OCI-LY7 (cell line): Measurements from ENCODE around the gene ZNF280A. TPM values are rescaled to one million over a fixed set of nuclear protein-coding genes. Genes with fewer than 3 reads are reported as not detected.

Experiments used
- BruUV-seq: library from RNA; stranded (reverse); fragments of 400-500 nt; replicated peaks from 2 replicates; lab custom pipeline; 2021; lab: Mats Ljungman, UMichigan
- CTCF ChIA-PET: fragments of 300-600 bp; sonication (Branson Sonifier 250); formaldehyde crosslinking; loops from one replicate; lab custom pipeline; 2022; ENCODE audit warnings: antibody characterized with exemption; ENCODE audit not compliant: unreplicated experiment; lab: Charles Lee
- POLR2A ChIA-PET: fragments of 300-600 bp; sonication (Branson Sonifier 250); formaldehyde crosslinking; loops from one replicate; lab custom pipeline; 2022; ENCODE audit warnings: antibody characterized with exemption; lab: Charles Lee
- DNase-seq: peaks from one replicate; pipeline ENCODE4 v3.0.0-alpha.2; 2015; ENCODE audit warnings: low spot score
- H2AFZ ChIP-seq: fragments of 200-600 bp; sonication (generic), shearing (Covaris generic); 2 replicates; pipeline ENCODE4 v1.6.1; 2014; ENCODE audit warnings: mild to moderate bottlenecking, antibody characterized with exemption, low read length, moderate library complexity
- H3K27ac ChIP-seq: fragments of 200-600 bp; sonication (generic); 2 replicates; pipeline ENCODE4 v1.5.1; 2014; ENCODE audit warnings: mixed run types, low read depth, mild to moderate bottlenecking, moderate library complexity, low read length, inconsistent platforms; ENCODE audit not compliant: poor library complexity, severe bottlenecking
- H3K36me3 ChIP-seq: fragments of 200-600 bp; sonication (generic); 2 replicates; pipeline ENCODE4 v1.6.1; 2014; ENCODE audit warnings: mild to moderate bottlenecking, antibody characterized with exemption, low read length, moderate library complexity, mixed read lengths; ENCODE audit not compliant: insufficient read depth
- H3K4me1 ChIP-seq: fragments of 200-600 bp; sonication (generic); 2 replicates; pipeline ENCODE4 v1.5.1; 2014; ENCODE audit warnings: mild to moderate bottlenecking, low read length; ENCODE audit not compliant: insufficient read depth, poor library complexity, severe bottlenecking
- H3K4me2 ChIP-seq: fragments of 200-600 bp; sonication (generic); 2 replicates; pipeline ENCODE4 v1.6.1; 2014; ENCODE audit warnings: mild to moderate bottlenecking, low read length
- H3K4me3 ChIP-seq: fragments of 200-600 bp; sonication (generic); 2 replicates; pipeline ENCODE4 v1.5.1; 2014; ENCODE audit warnings: mild to moderate bottlenecking, low read depth, low read length; ENCODE audit not compliant: poor library complexity, severe bottlenecking
- H3K79me2 ChIP-seq: fragments of 200-600 bp; sonication (generic); 2 replicates; pipeline ENCODE4 v1.6.1; 2016; ENCODE audit warnings: low read depth, mild to moderate bottlenecking, low read length, moderate library complexity, mixed read lengths; ENCODE audit not compliant: insufficient read depth
- H3K9me2 ChIP-seq: fragments of 200-600 bp; sonication (generic); 2 replicates; pipeline ENCODE4 v1.6.1; 2016; ENCODE audit warnings: mild to moderate bottlenecking, low read length, mixed read lengths; ENCODE audit not compliant: insufficient read depth
- H3K9me3 ChIP-seq: fragments of 200-600 bp; sonication (generic); 2 replicates; pipeline ENCODE4 v1.6.1; 2014; ENCODE audit warnings: mild to moderate bottlenecking, mixed run types, low read length, mixed read lengths
- H4K20me1 ChIP-seq: fragments of 200-600 bp; sonication (generic); 2 replicates; pipeline ENCODE4 v1.6.1; 2014; ENCODE audit warnings: mild to moderate bottlenecking, antibody characterized with exemption, low read length, moderate library complexity, mixed read lengths; ENCODE audit not compliant: insufficient read depth
- CTCF ChIP-seq: fragments of 200-600 bp; sonication (generic); conservative IDR thresholded peaks from 2 replicates; pipeline ENCODE4 v1.5.1; 2014; ENCODE audit warnings: mild to moderate bottlenecking, antibody characterized with exemption, low read length, moderate library complexity, mixed read lengths
- EZH2phosphoT487 ChIP-seq: fragments of 200-600 bp; sonication (generic); IDR thresholded peaks from 2 replicates; pipeline ENCODE4 v1.6.1; 2018; ENCODE audit warnings: low read depth, borderline replicate concordance, mild to moderate bottlenecking, mixed run types, antibody characterized with exemption, low read length, moderate library complexity, mixed read lengths
- intact Hi-C: fragments of 100-400 bp; cut with micrococcal nuclease; formaldehyde crosslinking; loops from one replicate; pipeline ENCODE4 v1.10.0; 2022; ENCODE audit not compliant: unreplicated experiment
- total RNA-seq, 2 experiments: library from RNA; depleted of rRNA in 1 of 2; stranded (reverse); fragments of >200 nt in 1 of 2; shearing (Covaris generic) in 1 of 2; gene quantifications; 2 replicates each; pipeline ENCODE4 v1.2.3, GENCODE V29; 2014 to 2022

ZNF280A gene
- total RNA-seq, 2 experiments from 2014 or later, result not detected

GRCh38 chr22:22553141-22553540 lies 33.1 kb upstream of the ZNF280A start:
- no peak overlapping the region for H2AFZ ChIP-seq
- H4K20me1 ChIP-seq, result no peaks in the 10 kb centered on the region
- no peak overlapping the region for H3K4me2 ChIP-seq
- H3K4me1 ChIP-seq, result no peaks in the 10 kb centered on the region
- CTCF ChIA-PET, result no interaction called here
- no peaks in the 10 kb centered on the region for H3K9me2 ChIP-seq
- H3K4me3 ChIP-seq, result no peak overlapping the region
- BruUV-seq, result no TSS peak
- TF ChIP-seq EZH2phosphoT487 (no peak), CTCF (no peak)
- no peaks in the 10 kb centered on the region for H3K36me3 ChIP-seq
- no peaks in the 10 kb centered on the region for H3K79me2 ChIP-seq
- POLR2A ChIA-PET, result no interaction called here
- intact Hi-C loops, result no loop called here
- no peak for DNase-seq
- H3K9me3 ChIP-seq, result no peaks in the 10 kb centered on the region
- no peak overlapping the region for H3K27ac ChIP-seq

DNA sequence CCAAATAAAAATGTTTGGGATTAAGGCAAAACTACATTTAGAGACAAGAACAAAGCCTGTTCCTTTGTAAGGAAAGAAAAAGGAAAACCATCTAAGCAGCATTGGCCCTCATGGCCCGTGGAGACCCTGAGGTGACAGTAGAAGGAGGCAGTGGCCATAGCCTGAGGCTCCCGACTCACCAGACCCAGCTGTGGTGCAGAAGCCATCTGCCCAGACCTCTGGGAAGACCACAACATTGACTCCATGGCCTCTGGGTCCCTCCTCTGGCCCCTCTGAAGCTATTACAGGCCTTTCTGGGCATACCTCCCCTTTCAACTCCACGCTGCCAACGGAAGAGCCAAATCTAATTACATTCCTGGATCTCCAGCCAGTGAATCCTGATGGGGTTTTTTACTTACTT lies 32.6 kb upstream of the ZNF280A start:
- Histone ChIP-seq H3K27ac (no peak overlapping the region), H3K79me2 (no peaks in the 10 kb centered on the region), H3K4me3 (no peak overlapping the region), H3K36me3 (no peaks in the 10 kb centered on the region), H3K4me1 (no peaks in the 10 kb centered on the region), H2AFZ (no peak overlapping the region), H3K9me3 (no peaks in the 10 kb centered on the region), H4K20me1 (no peaks in the 10 kb centered on the region), H3K9me2 (no peaks in the 10 kb centered on the region), H3K4me2 (no peak overlapping the region)
- ChIA-PET POLR2A (no interaction called here), CTCF (no interaction called here)
- BruUV-seq, result no TSS peak
- TF ChIP-seq EZH2phosphoT487 (no peak), CTCF (peak; percentile 56)
- intact Hi-C loops, result no loop called here
- peak; percentile 58 for DNase-seq

DNA sequence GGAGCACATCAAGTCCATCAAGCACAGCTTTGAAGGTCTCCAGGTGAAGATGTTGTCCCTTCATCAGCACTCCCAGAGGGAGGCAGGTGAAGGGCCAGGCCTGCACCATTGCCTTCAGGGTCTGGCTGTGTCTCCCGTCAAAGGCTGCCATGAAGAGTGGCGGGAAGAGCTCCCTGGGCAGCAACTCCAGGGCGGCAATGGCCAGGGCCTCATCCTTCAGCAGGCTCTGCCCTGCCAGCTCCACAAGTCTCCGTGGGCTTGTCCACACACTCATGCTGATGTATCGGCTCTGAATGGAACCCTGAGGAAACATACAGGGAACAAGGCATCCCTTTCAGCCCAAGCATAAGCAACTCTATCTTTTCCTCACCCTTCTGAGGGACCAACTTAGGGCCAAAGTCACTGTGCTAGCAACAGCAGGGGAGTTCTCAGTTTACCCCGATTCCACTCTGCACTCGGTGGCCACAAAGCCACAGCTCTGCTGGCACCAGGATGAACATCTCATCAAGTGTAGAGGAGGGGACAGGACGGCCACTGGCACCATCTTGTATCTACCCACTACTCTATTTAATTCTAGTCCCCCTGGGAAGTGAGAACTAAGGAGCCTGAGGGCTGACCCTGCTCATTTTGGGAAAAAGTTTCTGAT lies 30.8 kb upstream of the ZNF280A start:
- Histone ChIP-seq H3K9me3 (no peaks in the 10 kb centered on the region), H3K4me2 (no peak overlapping the region), H3K27ac (no peak overlapping the region), H3K36me3 (no peaks in the 10 kb centered on the region), H2AFZ (no peak overlapping the region), H3K4me1 (no peaks in the 10 kb centered on the region), H3K4me3 (no peak overlapping the region), H3K79me2 (no peaks in the 10 kb centered on the region), H4K20me1 (no peaks in the 10 kb centered on the region), H3K9me2 (no peaks in the 10 kb centered on the region)
- BruUV-seq, result no TSS peak
- intact Hi-C loops, result no loop called here
- no peak for TF ChIP-seq CTCF
- TF ChIP-seq EZH2phosphoT487, result no peak
- ChIA-PET POLR2A (interaction anchor here (1.1 kb wide), 1 partner anchor 76 kb away, joined by 4 read pairs; no protein-coding TSS in a partner anchor), CTCF (no interaction called here)
- no peak for DNase-seq
